Measurements from ENCODE around the gene CFH. TPM values are rescaled to one million over a fixed set of nuclear protein-coding genes. Genes with fewer than 3 reads are reported as not detected.

CFH gene
- total RNA-seq, 3 donors from 2014 or later (not counting 1 experiment from before 2014, with no cell fraction given): 0.88 to 2.8 (median 2.7) TPM

DNA sequence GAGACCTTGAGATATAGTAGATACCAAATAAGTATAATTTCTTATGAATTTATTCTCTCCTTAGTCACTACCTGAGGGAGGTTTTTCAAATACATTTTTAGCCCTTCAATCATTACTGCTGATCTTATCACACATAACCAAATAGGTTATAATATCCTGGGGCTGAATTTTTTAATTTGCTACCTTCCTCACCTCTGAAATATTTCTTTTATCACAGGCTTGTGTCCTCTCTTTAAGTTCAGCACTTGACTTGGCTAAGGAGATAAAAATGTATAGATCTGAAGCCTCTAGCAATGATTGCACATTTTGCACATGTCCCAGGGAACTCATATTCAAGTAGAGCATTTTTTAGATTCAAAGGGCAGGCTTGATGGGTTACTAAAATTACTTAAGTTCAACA lies 23.1 kb downstream of the CFH start:
- Histone ChIP-seq H3K36me3 (ENCODE audit: control insufficient read depth, insufficient read depth, low read length) (no peaks in the 10 kb centered on the region), H3K4me1 (ENCODE audit: control insufficient read depth, insufficient read depth, low read length) (no peaks in the 10 kb centered on the region), H3K27me3 (ENCODE audit: control insufficient read depth, insufficient read depth, low read length) (no peaks in the 10 kb centered on the region), H3K9me3 (ENCODE audit: control insufficient read depth, insufficient read depth, low read length) (no peaks in the 10 kb centered on the region), H3K4me3 (ENCODE audit: low read length) (no peak overlapping the region), H3K27ac (ENCODE audit: low read length) (no peak overlapping the region)
- Mint-ChIP-seq H3K27me3 (ENCODE audit: low read depth in 2 of 2) (no peaks in the 10 kb centered on the region), H3K4me1 (no peaks in the 10 kb centered on the region), H3K36me3 (no peaks in the 10 kb centered on the region), H3K9me3 (peaks cover 2 to 7% of the 10 kb centered on the region in 2 donors), H3K4me3 (no peak overlapping the region), H3K27ac (no peak overlapping the region)
- DNase-seq: no peak
- TF ChIP-seq, protein P1, sequence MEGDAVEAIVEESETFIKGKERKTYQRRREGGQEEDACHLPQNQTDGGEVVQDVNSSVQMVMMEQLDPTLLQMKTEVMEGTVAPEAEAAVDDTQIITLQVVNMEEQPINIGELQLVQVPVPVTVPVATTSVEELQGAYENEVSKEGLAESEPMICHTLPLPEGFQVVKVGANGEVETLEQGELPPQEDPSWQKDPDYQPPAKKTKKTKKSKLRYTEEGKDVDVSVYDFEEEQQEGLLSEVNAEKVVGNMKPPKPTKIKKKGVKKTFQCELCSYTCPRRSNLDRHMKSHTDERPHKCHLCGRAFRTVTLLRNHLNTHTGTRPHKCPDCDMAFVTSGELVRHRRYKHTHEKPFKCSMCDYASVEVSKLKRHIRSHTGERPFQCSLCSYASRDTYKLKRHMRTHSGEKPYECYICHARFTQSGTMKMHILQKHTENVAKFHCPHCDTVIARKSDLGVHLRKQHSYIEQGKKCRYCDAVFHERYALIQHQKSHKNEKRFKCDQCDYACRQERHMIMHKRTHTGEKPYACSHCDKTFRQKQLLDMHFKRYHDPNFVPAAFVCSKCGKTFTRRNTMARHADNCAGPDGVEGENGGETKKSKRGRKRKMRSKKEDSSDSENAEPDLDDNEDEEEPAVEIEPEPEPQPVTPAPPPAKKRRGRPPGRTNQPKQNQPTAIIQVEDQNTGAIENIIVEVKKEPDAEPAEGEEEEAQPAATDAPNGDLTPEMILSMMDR (IDR thresholded peaks at IDR 0.05): no peak
- intact Hi-C loops (cut with micrococcal nuclease): no loop called here
- ATAC-seq: no peak

DNA sequence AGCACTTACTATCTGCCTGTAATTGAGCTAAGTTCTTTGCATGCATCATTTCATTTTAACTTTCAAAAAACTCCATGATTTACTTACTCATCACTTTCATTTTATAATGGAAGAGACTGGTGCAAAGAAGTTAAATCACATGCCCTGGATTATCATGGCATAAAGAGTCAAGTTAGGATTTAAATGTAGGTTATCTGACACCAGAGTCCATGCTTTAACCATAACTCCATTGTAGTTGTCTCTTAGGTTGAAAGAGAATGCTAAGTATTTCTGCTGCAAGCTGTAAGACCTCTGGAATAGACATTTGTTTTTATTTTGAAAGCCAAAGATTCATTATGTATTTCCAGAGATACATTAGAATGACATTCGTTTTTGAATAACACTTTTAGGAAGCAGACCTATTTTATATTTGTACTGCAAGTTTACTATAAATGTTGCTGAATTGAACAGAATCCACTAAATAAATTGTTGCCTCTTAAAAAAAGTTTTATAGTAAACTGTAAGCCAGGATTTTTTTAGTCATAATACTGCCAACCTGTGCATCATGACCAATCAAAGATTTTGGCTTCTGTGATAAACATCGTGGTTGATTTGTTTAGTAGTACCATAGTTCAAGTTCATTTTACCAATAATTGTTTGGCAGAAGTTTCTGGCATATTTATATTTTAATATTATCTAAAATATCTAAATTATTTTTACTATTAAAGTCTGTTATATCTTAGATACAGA lies 26.1 kb downstream of the CFH start:
- ATAC-seq (no peak), DNase-seq (no peak)
- intact Hi-C loops (cut with micrococcal nuclease): no loop called here
- no peaks in the 10 kb centered on the region for H3K4me1 ChIP-seq (ENCODE audit: control insufficient read depth, insufficient read depth, low read length)
- no peaks in the 10 kb centered on the region for H3K9me3 ChIP-seq (ENCODE audit: control insufficient read depth, insufficient read depth, low read length)
- H3K36me3 ChIP-seq (ENCODE audit: control insufficient read depth, insufficient read depth, low read length): no peaks in the 10 kb centered on the region
- no peak overlapping the region for H3K27ac ChIP-seq (ENCODE audit: low read length)
- no peaks in the 10 kb centered on the region for H3K36me3 Mint-ChIP-seq
- no peak overlapping the region for H3K4me3 ChIP-seq (ENCODE audit: low read length)
- no peaks in the 10 kb centered on the region for H3K27me3 ChIP-seq (ENCODE audit: control insufficient read depth, insufficient read depth, low read length)
- no peaks in the 10 kb centered on the region for H3K4me1 Mint-ChIP-seq
- no peak overlapping the region for H3K4me3 Mint-ChIP-seq
- TF ChIP-seq, protein P1 (IDR thresholded peaks at IDR 0.05): no peak
- WGBS (ENCODE audit: insufficient coverage): no CpG with 5 or more reads among the region's 2 CpGs
- H3K27ac Mint-ChIP-seq: no peak overlapping the region
- no peaks in the 10 kb centered on the region for H3K27me3 Mint-ChIP-seq (ENCODE audit: low read depth in 2 of 2)
- H3K9me3 Mint-ChIP-seq: peaks cover 3 to 4% of the 10 kb centered on the region in 2 donors

DNA sequence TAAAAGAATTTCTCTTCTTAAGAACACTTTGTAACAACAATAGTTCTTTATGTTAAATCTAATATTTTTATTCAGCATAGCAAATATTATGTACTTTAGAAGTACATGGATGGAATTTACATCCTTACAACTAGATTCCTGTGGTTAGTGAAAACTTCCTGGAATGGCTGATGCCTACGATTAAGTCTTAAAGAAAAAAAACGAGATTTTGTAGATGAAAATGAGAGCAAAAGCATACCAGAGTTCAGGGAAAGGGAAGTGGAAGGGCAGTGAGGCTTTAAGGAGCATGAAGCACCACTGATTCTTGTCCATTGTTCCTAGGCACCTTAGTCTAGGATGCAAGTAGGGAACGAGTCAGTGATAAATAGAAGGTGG lies 26.7 kb downstream of the CFH start:
- whole genome bisulfite sequencing (ENCODE audit: insufficient coverage): 74% methylated on average over 3 of the region's 3 CpGs
- H3K4me3 ChIP-seq (ENCODE audit: low read length): no peak overlapping the region
- H3K36me3 Mint-ChIP-seq: no peaks in the 10 kb centered on the region
- H3K4me1 Mint-ChIP-seq: no peaks in the 10 kb centered on the region
- DNase-seq (no peak), ATAC-seq (no peak)
- TF ChIP-seq, protein P1 (IDR thresholded peaks at IDR 0.05): no peak
- H3K9me3 Mint-ChIP-seq: peaks cover 4 to 7% of the 10 kb centered on the region in 2 donors
- H3K9me3 ChIP-seq (ENCODE audit: control insufficient read depth, insufficient read depth, low read length): no peaks in the 10 kb centered on the region
- no peaks in the 10 kb centered on the region for H3K27me3 ChIP-seq (ENCODE audit: control insufficient read depth, insufficient read depth, low read length)
- no peaks in the 10 kb centered on the region for H3K27me3 Mint-ChIP-seq (ENCODE audit: low read depth in 2 of 2)
- no peak overlapping the region for H3K27ac Mint-ChIP-seq
- H3K4me3 Mint-ChIP-seq: no peak overlapping the region
- H3K27ac ChIP-seq (ENCODE audit: low read length): no peak overlapping the region
- H3K36me3 ChIP-seq (ENCODE audit: control insufficient read depth, insufficient read depth, low read length): no peaks in the 10 kb centered on the region
- intact Hi-C loops (cut with micrococcal nuclease): no loop called here
- H3K4me1 ChIP-seq (ENCODE audit: control insufficient read depth, insufficient read depth, low read length): no peaks in the 10 kb centered on the region

DNA sequence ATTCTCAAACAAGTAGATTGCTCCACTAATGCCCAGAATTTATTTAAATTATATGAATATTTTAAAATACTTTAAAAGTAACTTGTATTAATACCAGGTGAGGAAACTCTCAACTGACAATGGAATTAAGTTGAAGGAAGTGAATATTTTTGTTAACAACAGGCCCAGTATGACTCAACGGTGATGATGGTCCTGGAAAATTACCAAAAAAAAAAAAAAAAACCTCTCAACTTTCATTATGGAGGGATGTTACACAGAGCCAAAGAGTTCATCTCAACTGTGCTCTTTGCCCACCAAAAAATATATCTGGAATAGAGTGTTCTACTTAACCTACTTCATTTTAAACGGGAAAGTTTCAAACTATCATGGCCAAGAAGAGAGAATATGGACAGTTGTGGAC lies 28.3 kb downstream of the CFH start:
- Histone ChIP-seq H3K9me3 (ENCODE audit: control insufficient read depth, insufficient read depth, low read length) (no peaks in the 10 kb centered on the region), H3K27me3 (ENCODE audit: control insufficient read depth, insufficient read depth, low read length) (no peaks in the 10 kb centered on the region), H3K4me1 (ENCODE audit: control insufficient read depth, insufficient read depth, low read length) (no peaks in the 10 kb centered on the region), H3K27ac (ENCODE audit: low read length) (no peak overlapping the region), H3K36me3 (ENCODE audit: control insufficient read depth, insufficient read depth, low read length) (no peaks in the 10 kb centered on the region), H3K4me3 (ENCODE audit: low read length) (no peak overlapping the region)
- no peak overlapping the region for H3K4me3 Mint-ChIP-seq
- no peaks in the 10 kb centered on the region for H3K4me1 Mint-ChIP-seq
- ATAC-seq (no peak), DNase-seq (no peak)
- WGBS (ENCODE audit: insufficient coverage): 100% methylated on average over 1 of the region's 2 CpGs
- no peak overlapping the region for H3K27ac Mint-ChIP-seq
- H3K36me3 Mint-ChIP-seq: no peaks in the 10 kb centered on the region
- H3K27me3 Mint-ChIP-seq (ENCODE audit: low read depth in 2 of 2): no peaks in the 10 kb centered on the region
- TF ChIP-seq, protein P1 (IDR thresholded peaks at IDR 0.05): no peak
- H3K9me3 Mint-ChIP-seq: peaks cover 4 to 7% of the 10 kb centered on the region in 2 donors
- intact Hi-C loops (cut with micrococcal nuclease): no loop called here
